ENCODE measurements around the gene ADRB1.

ADRB1 gene

GRCh38 chr10:114051714-114052113 lies 8.0 kb downstream of the ADRB1 start:
- 86 to 89% methylated on average over 1 to 3 of the region's 3 CpGs for WGBS, 2 experiments
- Histone ChIP-seq H3K4me1 (ENCODE audit: control insufficient read depth, insufficient read depth, low read length) (no peaks in the 10 kb centered on the region), H3K36me3 (ENCODE audit: control insufficient read depth, insufficient read depth, low read length) (no peaks in the 10 kb centered on the region), H3K27ac (ENCODE audit: insufficient read depth, low read depth, low read length, poor library complexity, severe bottlenecking) (no peak overlapping the region), H3K9me3 (ENCODE audit: control insufficient read depth, low read length) (no peaks in the 10 kb centered on the region), H3K4me3 (ENCODE audit: insufficient read depth, low read depth, low read length) (no peak overlapping the region), H3K27me3 (ENCODE audit: control insufficient read depth, insufficient read depth, low read length, poor library complexity, severe bottlenecking) (peaks cover 33% of the 10 kb centered on the region)

- 83 to 100% methylated on average over 1 of the region's 1 CpG for WGBS, 2 experiments
- Histone ChIP-seq H3K9me3 (ENCODE audit: control insufficient read depth, low read length) (no peaks in the 10 kb centered on the region), H3K27me3 (ENCODE audit: control insufficient read depth, insufficient read depth, low read length, poor library complexity, severe bottlenecking) (peaks cover 28% of the 10 kb centered on the region), H3K4me1 (ENCODE audit: control insufficient read depth, insufficient read depth, low read length) (no peaks in the 10 kb centered on the region), H3K27ac (ENCODE audit: insufficient read depth, low read depth, low read length, poor library complexity, severe bottlenecking) (no peak overlapping the region), H3K4me3 (ENCODE audit: insufficient read depth, low read depth, low read length) (no peak overlapping the region), H3K36me3 (ENCODE audit: control insufficient read depth, insufficient read depth, low read length) (no peaks in the 10 kb centered on the region)
Observed at GRCh38 chr10:114052255-114052654, 8.6 kb downstream of the ADRB1 start.

- peaks cover 11% of the 10 kb centered on the region for H3K27me3 ChIP-seq (ENCODE audit: control insufficient read depth, insufficient read depth, low read length, poor library complexity, severe bottlenecking)
- H3K36me3 ChIP-seq (ENCODE audit: control insufficient read depth, insufficient read depth, low read length): no peaks in the 10 kb centered on the region
- no peaks in the 10 kb centered on the region for H3K4me1 ChIP-seq (ENCODE audit: control insufficient read depth, insufficient read depth, low read length)
- no peaks in the 10 kb centered on the region for H3K9me3 ChIP-seq (ENCODE audit: control insufficient read depth, low read length)
- no peak overlapping the region for H3K4me3 ChIP-seq (ENCODE audit: insufficient read depth, low read depth, low read length)
- H3K27ac ChIP-seq (ENCODE audit: insufficient read depth, low read depth, low read length, poor library complexity, severe bottlenecking): no peak overlapping the region
- WGBS, 2 experiments: 80 to 88% methylated on average over 4 of the region's 4 CpGs
Observed at GRCh38 chr10:114053946-114054345, 10.3 kb downstream of the ADRB1 start.

GRCh38 chr10:114057855-114058254 lies 14.2 kb downstream of the ADRB1 start:
- Histone ChIP-seq H3K27me3 (ENCODE audit: control insufficient read depth, insufficient read depth, low read length, poor library complexity, severe bottlenecking) (no peaks in the 10 kb centered on the region), H3K4me1 (ENCODE audit: control insufficient read depth, insufficient read depth, low read length) (no peaks in the 10 kb centered on the region), H3K9me3 (ENCODE audit: control insufficient read depth, low read length) (no peaks in the 10 kb centered on the region), H3K27ac (ENCODE audit: insufficient read depth, low read depth, low read length, poor library complexity, severe bottlenecking) (no peak overlapping the region), H3K36me3 (ENCODE audit: control insufficient read depth, insufficient read depth, low read length) (no peaks in the 10 kb centered on the region), H3K4me3 (ENCODE audit: insufficient read depth, low read depth, low read length) (no peak overlapping the region)
- 86 to 100% methylated on average over 1 to 2 of the region's 2 CpGs for WGBS, 2 experiments

GRCh38 chr10:114058297-114058696 lies 14.6 kb downstream of the ADRB1 start:
- no peak overlapping the region for H3K4me3 ChIP-seq (ENCODE audit: insufficient read depth, low read depth, low read length)
- 80 to 94% methylated on average over 1 of the region's 1 CpG for WGBS, 2 experiments
- no peak overlapping the region for H3K27ac ChIP-seq (ENCODE audit: insufficient read depth, low read depth, low read length, poor library complexity, severe bottlenecking)
- no peaks in the 10 kb centered on the region for H3K9me3 ChIP-seq (ENCODE audit: control insufficient read depth, low read length)
- no peaks in the 10 kb centered on the region for H3K27me3 ChIP-seq (ENCODE audit: control insufficient read depth, insufficient read depth, low read length, poor library complexity, severe bottlenecking)
- H3K36me3 ChIP-seq (ENCODE audit: control insufficient read depth, insufficient read depth, low read length): no peaks in the 10 kb centered on the region
- no peaks in the 10 kb centered on the region for H3K4me1 ChIP-seq (ENCODE audit: control insufficient read depth, insufficient read depth, low read length)

GRCh38 chr10:114059561-114059960 lies 15.9 kb downstream of the ADRB1 start:
- no peaks in the 10 kb centered on the region for H3K9me3 ChIP-seq (ENCODE audit: control insufficient read depth, low read length)
- H3K36me3 ChIP-seq (ENCODE audit: control insufficient read depth, insufficient read depth, low read length): no peaks in the 10 kb centered on the region
- no peak overlapping the region for H3K4me3 ChIP-seq (ENCODE audit: insufficient read depth, low read depth, low read length)
- no peaks in the 10 kb centered on the region for H3K27me3 ChIP-seq (ENCODE audit: control insufficient read depth, insufficient read depth, low read length, poor library complexity, severe bottlenecking)
- H3K27ac ChIP-seq (ENCODE audit: insufficient read depth, low read depth, low read length, poor library complexity, severe bottlenecking): no peak overlapping the region
- H3K4me1 ChIP-seq (ENCODE audit: control insufficient read depth, insufficient read depth, low read length): no peaks in the 10 kb centered on the region

GRCh38 chr10:114060456-114060855 lies 16.8 kb downstream of the ADRB1 start:
- no peaks in the 10 kb centered on the region for H3K27me3 ChIP-seq (ENCODE audit: control insufficient read depth, insufficient read depth, low read length, poor library complexity, severe bottlenecking)
- 94 to 98% methylated on average over 2 of the region's 2 CpGs for WGBS, 2 experiments

GRCh38 chr10:114061148-114061547 lies 17.5 kb downstream of the ADRB1 start:
- H3K27me3 ChIP-seq (ENCODE audit: control insufficient read depth, insufficient read depth, low read length, poor library complexity, severe bottlenecking): no peaks in the 10 kb centered on the region

More at GRCh38 chr10:114060456-114060855, 16.8 kb downstream of the ADRB1 start:
- no peaks in the 10 kb centered on the region for H3K9me3 ChIP-seq (ENCODE audit: control insufficient read depth, low read length)
- H3K27ac ChIP-seq (ENCODE audit: insufficient read depth, low read depth, low read length, poor library complexity, severe bottlenecking): no peak overlapping the region
- H3K4me1 ChIP-seq (ENCODE audit: control insufficient read depth, insufficient read depth, low read length): no peaks in the 10 kb centered on the region
- H3K36me3 ChIP-seq (ENCODE audit: control insufficient read depth, insufficient read depth, low read length): no peaks in the 10 kb centered on the region
- H3K4me3 ChIP-seq (ENCODE audit: insufficient read depth, low read depth, low read length): no peak overlapping the region

GRCh38 chr10:114061789-114062188 lies 18.1 kb downstream of the ADRB1 start:
- 92 to 94% methylated on average over 4 to 9 of the region's 9 CpGs for WGBS, 2 experiments

More at GRCh38 chr10:114061148-114061547, 17.5 kb downstream of the ADRB1 start:
- Histone ChIP-seq H3K36me3 (ENCODE audit: control insufficient read depth, insufficient read depth, low read length) (no peaks in the 10 kb centered on the region), H3K9me3 (ENCODE audit: control insufficient read depth, low read length) (no peaks in the 10 kb centered on the region), H3K4me3 (ENCODE audit: insufficient read depth, low read depth, low read length) (no peak overlapping the region), H3K27ac (ENCODE audit: insufficient read depth, low read depth, low read length, poor library complexity, severe bottlenecking) (no peak overlapping the region), H3K4me1 (ENCODE audit: control insufficient read depth, insufficient read depth, low read length) (no peaks in the 10 kb centered on the region)
- WGBS, 2 experiments: 67 to 70% methylated on average over 6 of the region's 6 CpGs

GRCh38 chr10:114064151-114065048 lies 20.7 kb downstream of the ADRB1 start:
- Histone ChIP-seq H3K4me3 (ENCODE audit: insufficient read depth, low read depth, low read length) (no peak overlapping the region), H3K4me1 (ENCODE audit: control insufficient read depth, insufficient read depth, low read length) (no peaks in the 10 kb centered on the region), H3K9me3 (ENCODE audit: control insufficient read depth, low read length) (no peaks in the 10 kb centered on the region), H3K27me3 (ENCODE audit: control insufficient read depth, insufficient read depth, low read length, poor library complexity, severe bottlenecking) (no peaks in the 10 kb centered on the region), H3K36me3 (ENCODE audit: control insufficient read depth, insufficient read depth, low read length) (no peaks in the 10 kb centered on the region), H3K27ac (ENCODE audit: insufficient read depth, low read depth, low read length, poor library complexity, severe bottlenecking) (no peak overlapping the region)
- 88 to 90% methylated on average over 6 of the region's 6 CpGs for WGBS, 2 experiments

More at GRCh38 chr10:114061789-114062188, 18.1 kb downstream of the ADRB1 start:
- H3K4me3 ChIP-seq (ENCODE audit: insufficient read depth, low read depth, low read length): no peak overlapping the region
- H3K27ac ChIP-seq (ENCODE audit: insufficient read depth, low read depth, low read length, poor library complexity, severe bottlenecking): no peak overlapping the region
- H3K9me3 ChIP-seq (ENCODE audit: control insufficient read depth, low read length): no peaks in the 10 kb centered on the region
- H3K4me1 ChIP-seq (ENCODE audit: control insufficient read depth, insufficient read depth, low read length): no peaks in the 10 kb centered on the region
- H3K36me3 ChIP-seq (ENCODE audit: control insufficient read depth, insufficient read depth, low read length): no peaks in the 10 kb centered on the region
- no peaks in the 10 kb centered on the region for H3K27me3 ChIP-seq (ENCODE audit: control insufficient read depth, insufficient read depth, low read length, poor library complexity, severe bottlenecking)

Measured in ectodermal cell (in vitro differentiated cells).